ENCODE measurements around the gene ITPKC.
"Not testable (repeated sequence)": the region's sequence is repeated elsewhere in the genome, so short reads cannot be mapped to it uniquely, and the experiment has no call there.

The ITPKC gene

DNA sequence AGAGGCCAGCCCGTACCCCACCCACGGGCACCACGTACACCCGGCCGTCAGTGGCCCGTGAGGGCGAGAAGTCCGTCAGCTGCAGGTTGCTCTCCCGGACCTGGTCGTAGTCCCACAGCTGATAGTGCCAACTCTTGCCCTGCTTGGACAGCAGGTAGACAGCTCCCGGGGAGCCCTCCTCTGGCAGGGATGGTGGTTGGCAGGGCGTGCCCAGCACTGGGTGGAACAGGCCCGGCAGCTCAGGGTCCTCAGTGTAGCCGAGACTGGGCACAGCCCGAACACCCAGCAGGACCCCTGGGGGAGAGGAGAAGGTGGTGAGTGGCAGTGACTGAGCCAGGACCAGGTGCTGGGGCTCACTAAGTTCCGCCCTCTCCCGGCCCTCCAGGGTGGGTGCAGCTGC lies 25.6 kb downstream of the ITPKC start:
- no peak for DNase-seq

DNA sequence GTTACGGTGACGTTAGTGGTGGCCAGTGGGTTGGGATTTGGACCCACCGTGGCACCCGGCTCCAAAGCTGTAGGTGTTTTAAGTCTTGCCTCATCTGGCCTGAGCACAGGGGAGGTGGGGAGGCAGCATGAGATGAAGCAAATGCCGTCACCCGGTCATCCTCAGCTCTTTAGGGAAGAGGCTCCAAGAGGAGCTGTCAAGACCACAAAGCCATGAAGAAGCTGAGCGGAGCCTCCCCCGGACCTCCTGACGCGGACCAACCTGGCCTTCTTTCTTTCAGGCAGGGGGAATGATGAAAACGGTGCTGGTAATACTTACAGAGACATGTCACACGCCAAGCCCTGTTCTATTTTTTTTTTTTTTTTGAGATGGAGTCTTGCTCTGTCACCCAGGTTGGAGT lies 26.0 kb downstream of the ITPKC start:
- no peak for DNase-seq

GRCh38 chr19:40743926-40744325 lies 27.0 kb downstream of the ITPKC start:
- DNase-seq, result no peak

- DNase-seq, result no peak
Measured at GRCh38 chr19:40744554-40745401, 27.9 kb downstream of the ITPKC start.

- no peak for DNase-seq
Measured at GRCh38 chr19:40745402-40745780, 28.5 kb downstream of the ITPKC start.

DNA sequence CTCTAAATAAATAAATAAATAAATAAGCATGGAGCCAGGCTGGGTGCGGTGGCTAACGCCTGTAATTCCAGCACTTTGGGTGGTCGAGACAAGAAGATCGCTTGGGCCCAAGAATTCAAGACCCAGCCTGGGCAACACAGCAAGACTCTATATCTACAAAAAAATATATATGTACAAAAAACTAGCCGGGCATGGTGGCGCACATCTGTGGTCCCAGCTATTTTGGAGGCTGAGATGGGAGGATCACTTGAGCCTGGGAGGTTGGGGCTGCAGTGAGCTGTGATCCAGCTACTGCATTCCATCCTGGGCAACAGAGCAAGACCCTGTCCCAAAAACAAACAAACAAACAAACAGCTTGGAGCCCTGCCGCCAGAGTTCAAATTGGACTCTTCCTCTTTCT lies 30.6 kb downstream of the ITPKC start:
- no peak for DNase-seq

DNA sequence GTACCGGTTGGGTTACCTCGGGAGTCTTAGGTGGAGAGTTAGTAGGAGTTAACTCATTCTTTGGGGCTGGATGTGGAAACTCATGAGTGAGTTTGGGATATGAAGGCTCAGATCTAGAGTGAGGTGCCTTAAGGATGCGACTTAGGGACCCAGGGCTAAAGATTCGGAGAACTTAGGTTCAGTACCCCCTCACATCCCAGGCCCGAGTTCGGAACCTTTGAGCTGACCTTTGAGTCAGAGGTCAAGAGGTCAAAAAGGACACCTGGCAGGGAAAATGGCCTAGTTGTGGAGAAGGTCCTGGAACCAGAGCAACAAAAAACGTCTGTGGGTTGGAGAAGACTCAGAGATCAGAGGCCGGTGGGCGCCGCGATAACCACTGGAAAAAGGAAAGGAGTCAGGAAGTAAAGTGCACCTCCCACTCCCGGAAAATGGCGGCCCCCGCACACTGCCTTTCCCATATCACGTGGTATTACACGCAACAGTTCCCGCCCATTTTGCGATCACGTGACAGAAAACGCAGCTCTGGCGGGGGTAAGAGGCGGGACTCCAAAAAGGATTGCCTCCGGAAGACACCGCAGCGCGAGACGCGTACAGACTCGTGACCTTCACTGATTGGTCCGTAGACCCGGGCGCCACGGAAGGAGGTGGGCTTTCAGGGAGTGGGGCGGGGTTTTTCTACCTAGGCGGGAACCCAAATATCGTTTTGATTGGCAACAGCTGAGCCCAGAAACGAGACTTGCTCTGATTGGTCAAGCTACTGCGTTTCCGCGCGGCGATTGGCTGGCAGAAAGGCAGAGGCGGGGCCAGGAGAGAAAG lies 33.4 kb downstream of the ITPKC start, which contains the start of gene ACTMAP:
Gene ACTMAP, minus strand, starts transcription at position 420 of the 816 bp plus-strand sequence. CDS start 674 bp downstream, outside the sequence.
- peak; percentile 99 to 100 for DNase-seq

DNA sequence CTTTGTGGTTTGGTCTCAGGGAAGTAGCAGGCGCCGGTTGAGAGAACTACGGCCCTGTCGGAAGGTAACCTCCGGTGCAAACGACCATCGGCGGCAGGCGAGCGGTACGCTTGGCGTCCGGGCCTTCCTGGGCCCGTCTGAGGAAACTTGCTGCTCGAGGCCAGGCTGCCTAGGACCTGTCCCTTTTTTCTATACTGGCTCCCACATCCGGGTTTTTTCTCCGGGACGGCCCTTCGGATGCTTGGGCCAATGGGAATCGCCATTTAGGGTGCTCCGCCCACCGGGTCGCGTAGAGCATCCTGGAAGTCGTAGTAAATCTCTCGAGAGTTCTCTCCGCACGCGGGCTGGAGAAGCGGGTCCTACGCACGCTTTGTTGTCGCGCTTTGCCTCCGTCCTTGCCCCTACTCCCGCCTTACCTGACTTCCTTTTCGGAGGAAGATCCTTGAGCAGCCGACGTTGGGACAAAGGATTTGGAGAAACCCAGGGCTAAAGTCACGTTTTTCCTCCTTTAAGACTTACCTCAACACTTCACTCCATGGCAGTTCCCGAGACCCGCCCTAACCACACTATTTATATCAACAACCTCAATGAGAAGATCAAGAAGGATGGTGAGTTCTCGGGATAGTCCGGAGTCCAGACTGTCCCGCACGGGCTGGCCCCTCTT lies 34.1 kb downstream of the ITPKC start, which contains the start of gene SNRPA:
Gene SNRPA, plus strand, starts transcription at position 330 of the 664 bp plus-strand sequence. Its CDS starts 206 bp downstream, at position 536.
- DNase-seq, result peak; percentile 98 to 99

DNA sequence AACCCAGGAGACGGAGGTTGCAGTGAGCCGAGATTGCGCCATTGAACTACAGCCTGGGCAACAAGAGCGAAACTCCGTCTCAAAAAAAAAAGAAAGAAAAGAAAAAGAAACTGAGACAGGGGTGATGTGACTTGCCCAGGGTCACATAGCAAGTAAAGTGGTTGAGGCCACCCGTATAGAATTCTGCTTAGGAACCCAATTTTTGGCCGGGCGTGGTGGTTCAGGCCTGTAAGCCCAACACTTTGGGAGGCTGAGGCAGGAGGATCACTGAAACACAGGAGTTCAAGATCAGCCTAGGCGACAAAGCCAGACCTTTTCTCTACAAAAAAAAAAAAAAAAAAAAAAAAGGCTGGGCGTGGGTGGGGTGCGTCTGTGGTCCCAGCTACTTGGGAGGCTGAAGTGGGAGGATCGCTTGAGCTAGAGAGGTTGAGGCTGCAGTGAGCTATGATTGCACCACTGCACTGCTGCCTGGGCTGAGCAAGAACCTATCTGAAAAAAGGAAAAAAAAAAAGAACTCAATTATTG lies 35.4 kb downstream of the ITPKC start:
- DNase-seq, result no peak

DNA sequence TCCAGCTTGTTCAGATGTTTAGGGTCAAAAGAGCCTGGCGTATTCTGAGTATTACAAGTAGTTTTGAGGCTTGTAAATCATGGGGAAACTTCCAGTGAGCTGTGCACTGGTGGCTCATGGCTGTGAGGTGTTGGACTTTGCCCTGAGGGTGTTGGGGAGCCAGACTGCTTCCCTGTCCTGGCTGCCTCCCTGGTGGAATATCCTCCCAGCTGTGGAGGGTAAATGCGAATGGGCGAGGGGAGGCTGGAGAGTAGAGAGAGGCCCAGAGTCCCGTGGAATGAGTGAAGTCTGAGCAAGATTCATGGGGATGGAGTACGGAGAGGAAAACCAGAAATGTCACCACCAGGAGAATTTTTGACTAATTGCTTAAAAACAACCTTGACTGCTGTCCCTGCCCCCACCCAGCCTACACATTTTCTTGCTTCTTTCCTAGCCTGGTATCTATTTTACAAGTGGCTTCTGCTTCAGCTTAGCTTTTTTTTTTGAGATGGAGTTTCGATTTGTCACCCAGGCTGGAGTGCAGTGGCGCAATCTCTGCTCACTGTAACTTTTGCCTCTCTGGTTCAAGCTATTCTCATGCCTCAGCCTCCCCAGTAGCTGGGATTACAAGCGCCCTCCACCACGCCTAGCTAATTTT lies 37.8 kb downstream of the ITPKC start:
- DNase-seq, result no peak

DNA sequence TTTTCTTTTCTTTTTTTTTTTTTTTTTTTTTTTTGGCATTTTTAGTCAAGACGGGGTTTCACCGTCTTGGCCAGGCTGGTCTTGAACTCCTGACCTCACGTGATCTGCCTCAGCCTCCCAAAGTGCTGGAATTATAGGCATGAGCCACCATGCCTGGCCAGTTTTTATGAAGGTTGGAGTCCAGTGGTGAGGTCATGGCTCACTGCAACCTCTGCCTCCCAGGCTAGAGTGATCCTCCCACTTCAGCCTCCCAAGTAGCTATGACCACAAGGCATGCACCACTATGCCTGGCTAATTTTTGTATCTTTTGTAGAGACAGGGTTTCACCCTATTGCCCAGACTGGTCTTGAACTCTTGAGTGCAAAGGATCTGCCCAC lies 38.3 kb downstream of the ITPKC start:
- no peak for DNase-seq

- DNase-seq, result no peak
Measured at GRCh38 chr19:40755791-40756190, 38.9 kb downstream of the ITPKC start.

DNA sequence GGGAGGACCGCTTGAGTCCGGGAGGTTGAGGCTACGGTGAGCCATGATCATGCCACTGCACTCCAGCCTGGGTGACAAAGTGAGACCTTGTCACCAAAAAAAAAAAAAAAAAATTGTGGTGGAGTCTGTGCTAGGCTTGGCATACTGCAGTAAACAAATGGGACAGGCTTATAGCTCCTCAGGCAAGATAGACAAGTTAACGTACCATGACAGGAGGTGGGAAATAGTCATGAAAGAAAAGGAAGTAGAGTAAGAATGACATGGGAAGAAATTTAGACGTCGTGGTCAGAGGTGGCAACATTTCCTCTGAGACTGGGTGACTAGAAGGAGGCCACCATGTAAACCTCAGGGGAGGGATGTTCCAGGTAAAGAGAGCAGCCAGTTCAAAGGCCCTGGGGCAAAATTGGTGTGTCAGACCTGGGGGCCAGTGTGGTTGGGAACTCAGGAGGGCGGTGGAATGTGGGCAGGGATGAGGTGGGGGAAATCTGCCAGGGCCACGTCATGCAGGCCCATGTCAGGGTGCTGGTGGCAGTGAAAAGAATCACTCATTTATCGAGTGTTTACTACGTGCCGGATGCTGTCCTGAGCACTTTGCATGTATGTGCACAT lies 39.7 kb downstream of the ITPKC start:
- DNase-seq, result no peak

DNA sequence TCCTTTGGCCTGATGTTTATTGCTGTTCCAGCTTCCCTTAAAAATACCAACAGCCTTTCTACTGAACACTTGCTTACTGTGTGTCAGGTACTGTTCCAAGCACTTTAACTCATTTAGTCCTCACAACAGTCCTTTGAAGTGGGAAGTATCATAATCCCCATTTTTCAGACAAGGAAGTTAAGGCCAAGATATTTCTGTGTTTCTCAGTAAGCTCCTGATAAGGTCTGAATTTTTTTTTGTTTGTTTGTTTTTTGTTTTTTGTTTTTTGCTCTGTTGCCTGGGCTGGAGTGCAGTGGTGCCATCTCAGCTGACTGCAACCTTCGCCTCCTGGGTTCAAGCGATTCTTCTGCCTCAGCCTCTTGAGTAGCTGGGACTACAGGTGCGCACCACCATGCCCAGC lies 41.6 kb downstream of the ITPKC start:
- no peak for DNase-seq

GRCh38 chr19:40759352-40759751 lies 42.4 kb downstream of the ITPKC start:
- DNase-seq, result no peak

DNA sequence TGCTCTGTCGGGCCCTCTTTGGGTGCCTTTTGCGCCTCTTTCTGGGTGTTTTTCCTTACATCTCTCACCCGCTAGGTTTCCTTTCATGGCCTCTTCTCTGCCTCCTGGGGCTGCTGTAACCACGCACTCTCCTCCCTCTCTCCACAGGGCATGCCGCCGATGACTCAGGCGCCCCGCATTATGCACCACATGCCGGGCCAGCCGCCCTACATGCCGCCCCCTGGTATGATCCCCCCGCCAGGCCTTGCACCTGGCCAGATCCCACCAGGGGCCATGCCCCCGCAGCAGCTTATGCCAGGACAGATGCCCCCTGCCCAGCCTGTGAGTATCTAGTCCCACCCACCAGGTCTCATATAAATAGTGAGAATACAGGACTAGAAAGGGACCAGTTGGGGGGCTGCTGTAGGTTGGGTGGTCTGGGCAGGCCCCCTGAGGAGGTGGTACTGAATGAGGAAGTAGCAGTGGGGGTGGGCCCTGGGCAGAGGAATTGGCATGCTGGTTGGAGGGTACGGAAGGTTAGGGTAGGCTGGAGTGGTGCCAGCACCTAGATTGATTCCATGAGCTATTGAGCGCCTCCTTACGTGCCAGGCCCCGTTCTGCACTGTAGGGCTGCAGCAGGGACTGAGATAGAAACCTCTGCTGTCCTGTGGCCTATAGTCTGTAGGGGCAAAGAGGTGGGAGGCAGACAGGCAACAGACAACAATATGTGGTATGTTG lies 46.0 kb downstream of the ITPKC start:
- DNase-seq, result no peak

GRCh38 chr19:40763526-40763925 lies 46.6 kb downstream of the ITPKC start:
- no peak for DNase-seq

DNA sequence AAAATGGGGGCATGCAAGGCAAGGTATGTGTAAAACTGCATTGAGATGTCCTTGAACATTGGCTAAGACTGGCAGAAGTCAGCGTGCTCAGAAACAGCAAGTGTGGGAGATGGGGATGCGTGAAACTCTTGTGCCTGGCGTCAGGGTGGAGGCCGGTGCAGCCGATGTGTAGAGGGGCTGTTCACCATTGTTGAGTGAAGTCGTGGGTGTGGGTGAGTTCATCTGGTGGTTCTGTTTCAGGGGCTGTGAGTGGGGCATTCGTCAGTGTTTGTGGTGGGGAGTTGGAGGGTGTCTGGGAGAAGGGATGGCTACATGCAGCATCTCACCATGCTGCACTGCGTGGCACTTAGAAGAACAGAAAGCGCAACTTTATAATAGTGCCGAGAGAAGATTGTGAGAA lies 47.1 kb downstream of the ITPKC start:
- no peak for DNase-seq

- not testable (repeated sequence) for DNase-seq
Measured at GRCh38 chr19:40766385-40766784, 49.5 kb downstream of the ITPKC start.

GRCh38 chr19:40768869-40769268 lies 52.0 kb downstream of the ITPKC start:
- no peak for DNase-seq

- DNase-seq, result not testable (repeated sequence)
Measured at GRCh38 chr19:40771101-40771862, 54.4 kb downstream of the ITPKC start.

All from NCI-H446 (cell line).